GM08714 (cell line): Measurements from ENCODE around the gene GRK4.
"Not testable (repeated sequence)": the region's sequence is repeated elsewhere in the genome, so short reads cannot be mapped to it uniquely, and the experiment has no call there.

Source experiments
- H3K4me3 ChIP-seq: fragments of 200-500 bp; sonication (Bioruptor generic); 2 replicates; pipeline ENCODE4 v1.5.1; 2014; ENCODE audit warnings: mild to moderate bottlenecking, low read length, inconsistent platforms
- ZNF274 ChIP-seq: IDR thresholded peaks from 2 replicates; pipeline ENCODE4 v1.6.1; 2012; ENCODE audit warnings: mild to moderate bottlenecking, low read depth, low read length

Gene GRK4

DNA sequence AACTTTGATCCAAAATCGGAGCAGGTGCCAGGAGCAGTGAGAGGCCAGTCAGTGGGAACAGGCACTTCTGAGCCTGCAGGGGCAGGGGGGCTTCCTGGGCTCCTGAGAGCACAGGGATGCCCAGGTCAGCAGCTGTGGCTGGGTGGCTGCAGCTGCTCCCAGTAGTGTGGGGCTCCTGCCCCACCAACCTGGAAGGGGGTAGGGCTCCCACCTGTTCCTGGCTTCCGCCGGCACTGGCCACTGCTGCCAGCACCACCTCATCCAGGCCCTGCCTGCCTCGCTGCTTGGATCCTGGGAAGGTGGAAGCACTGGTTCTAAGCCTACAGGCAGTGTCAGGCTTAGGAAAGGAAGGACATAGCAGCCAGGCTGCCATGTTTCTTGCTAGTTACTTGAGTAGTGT, 18.6 kb downstream of the GRK4 start:
- no peak overlapping the region for H3K4me3 ChIP-seq
- TF ChIP-seq ZNF274: no peak

DNA sequence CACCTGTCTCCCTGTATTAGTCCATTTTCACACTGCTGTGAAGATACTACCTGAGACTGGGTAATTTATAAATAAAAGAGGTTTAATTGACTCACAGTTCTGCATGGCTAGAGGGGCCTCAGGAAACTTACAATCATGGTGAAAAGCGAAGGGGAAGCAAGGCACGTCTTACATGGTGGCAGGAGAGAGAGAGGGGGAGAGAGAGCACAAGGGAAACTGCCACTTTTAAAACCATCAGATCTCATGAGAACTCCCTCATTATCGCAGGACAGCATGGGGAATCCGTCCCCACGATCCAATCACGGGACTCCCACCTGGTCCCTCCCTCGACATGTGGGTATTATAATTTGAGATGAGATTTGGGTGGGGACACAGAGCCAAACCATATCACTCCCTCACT, 20.3 kb downstream of the GRK4 start:
- not testable (repeated sequence) for H3K4me3 ChIP-seq

DNA sequence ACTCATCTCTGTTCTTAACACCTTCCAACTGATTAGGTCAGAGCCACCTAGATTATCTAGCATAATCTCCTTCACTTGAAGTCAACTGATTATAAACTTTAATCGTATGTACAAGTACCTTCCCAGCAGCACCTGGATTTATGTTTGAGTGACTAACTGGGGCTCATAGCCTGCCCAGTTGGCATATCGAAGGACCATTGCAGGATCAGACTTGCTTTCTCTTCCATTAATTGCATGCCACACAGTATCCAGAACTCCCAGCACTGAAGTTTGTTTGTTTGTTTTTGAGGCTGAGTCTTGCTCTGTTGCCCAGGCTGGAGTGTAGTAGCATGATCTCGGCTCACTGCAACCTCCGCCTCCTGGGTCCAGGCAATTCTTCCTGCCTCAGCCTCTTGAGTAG, 27.9 kb downstream of the GRK4 start:
- H3K4me3 ChIP-seq: no peak overlapping the region
- no peak for TF ChIP-seq ZNF274

DNA sequence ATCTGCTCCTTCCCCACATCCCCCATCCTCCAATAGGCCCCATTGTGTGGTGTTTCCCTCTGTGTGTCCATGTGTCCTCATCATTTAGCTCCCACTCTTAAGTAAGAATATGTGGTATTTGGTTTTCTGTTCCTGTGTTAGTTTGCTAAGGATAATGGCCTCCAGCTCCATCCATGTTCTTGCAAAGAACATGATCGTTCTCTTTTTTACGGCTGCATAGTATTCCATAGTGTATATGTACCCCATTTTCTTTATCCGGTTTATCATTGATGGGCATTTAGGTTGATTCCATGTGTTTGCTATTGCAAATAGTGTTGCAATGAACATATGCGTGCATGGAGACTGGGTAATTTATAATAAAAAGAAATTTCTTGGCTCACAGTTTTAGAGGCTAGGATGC, 31.5 kb downstream of the GRK4 start:
- no peak for TF ChIP-seq ZNF274
- H3K4me3 ChIP-seq: no peak overlapping the region

DNA sequence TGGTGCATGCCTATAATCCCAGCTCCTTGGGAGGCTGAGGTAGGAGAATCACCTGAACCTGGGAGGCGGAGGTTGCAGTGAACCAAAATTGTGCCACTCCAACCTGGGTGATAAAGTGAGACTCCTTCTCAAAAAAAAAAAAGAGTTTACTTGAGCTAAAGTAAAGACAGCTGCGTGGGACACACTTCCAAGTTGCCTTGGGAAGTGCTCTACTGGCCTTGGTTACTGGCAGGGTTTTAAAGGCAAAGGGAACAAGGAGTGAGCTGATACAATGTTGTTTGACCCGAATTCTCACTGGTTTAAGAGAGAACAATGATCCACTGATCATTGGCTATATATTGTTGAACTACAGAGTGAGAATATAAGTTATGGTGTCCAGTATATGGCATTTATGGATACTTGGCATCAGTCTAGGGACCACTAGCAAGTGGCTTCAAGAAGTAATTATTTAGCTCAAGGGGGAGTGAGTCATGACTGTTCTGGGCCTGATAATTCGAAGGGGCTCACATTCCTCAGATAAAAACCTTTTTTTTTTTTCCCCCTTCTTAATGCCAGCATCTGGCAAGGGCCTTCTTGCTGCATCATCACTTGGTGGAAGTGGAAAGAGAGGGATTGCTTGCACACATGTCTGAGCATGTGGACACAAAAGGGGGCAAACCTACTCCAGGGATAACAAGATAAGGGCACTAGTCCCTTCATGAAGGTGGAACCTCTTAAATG, 32.3 kb downstream of the GRK4 start:
- no peak for TF ChIP-seq ZNF274
- H3K4me3 ChIP-seq: no peak overlapping the region

DNA sequence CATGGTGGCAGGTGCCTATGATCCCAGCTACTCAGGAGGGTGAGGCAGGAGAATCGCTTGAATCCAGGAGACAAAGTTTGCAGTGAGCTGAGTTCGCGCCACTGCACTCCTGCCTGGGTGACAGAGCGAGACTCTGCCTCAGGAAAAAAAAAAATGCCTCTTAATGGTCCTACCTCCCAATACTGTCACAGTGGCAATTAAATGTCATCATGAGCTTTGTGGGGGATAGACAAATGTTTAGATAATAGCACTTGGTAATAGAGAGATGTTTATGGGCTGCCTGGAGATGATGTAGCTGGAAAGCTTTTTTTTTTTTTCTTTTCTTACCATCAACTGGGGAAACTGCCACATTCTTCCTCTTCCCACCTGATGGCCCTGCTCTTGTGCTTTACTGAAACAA, 33.0 kb downstream of the GRK4 start:
- TF ChIP-seq ZNF274: no peak
- no peak overlapping the region for H3K4me3 ChIP-seq

DNA sequence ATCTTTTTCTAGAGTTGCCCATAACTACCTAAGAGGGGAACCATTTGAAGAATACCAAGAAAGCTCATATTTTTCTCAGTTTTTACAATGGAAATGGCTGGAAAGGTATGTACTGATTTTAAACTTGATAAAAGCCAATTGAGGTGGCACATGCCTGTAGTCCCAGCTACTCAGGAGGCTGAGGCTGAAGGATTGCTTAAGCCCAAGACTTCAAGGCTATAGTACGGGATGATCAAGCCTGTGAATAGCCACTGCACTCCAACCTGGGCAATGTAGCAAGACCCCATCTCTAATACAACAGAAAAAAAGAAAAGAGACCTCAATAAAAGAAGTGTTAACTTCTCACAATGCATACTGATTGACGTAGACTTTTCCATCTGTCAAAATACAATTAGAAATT, 44.4 kb downstream of the GRK4 start:
- TF ChIP-seq ZNF274: no peak
- H3K4me3 ChIP-seq: no peak overlapping the region

DNA sequence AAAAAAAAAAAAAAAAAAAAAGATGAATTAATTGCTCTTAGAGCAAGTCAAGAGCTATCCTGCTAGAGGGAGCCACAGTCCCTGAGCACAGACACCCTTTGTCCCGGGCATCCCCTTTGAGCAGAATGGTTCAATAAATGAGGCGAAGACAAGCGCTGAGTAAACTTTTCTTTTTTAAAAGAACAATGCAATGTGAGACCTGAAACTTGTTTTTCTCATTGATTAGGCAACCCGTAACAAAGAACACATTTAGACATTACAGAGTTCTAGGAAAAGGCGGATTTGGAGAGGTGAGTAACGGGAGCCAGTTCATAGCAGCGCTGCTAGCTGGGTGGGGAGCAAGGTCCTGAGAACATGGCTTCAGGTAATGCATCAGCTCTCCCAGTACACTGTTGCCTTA, 46.1 kb downstream of the GRK4 start:
- H3K4me3 ChIP-seq: no peak overlapping the region
- TF ChIP-seq ZNF274: no peak

DNA sequence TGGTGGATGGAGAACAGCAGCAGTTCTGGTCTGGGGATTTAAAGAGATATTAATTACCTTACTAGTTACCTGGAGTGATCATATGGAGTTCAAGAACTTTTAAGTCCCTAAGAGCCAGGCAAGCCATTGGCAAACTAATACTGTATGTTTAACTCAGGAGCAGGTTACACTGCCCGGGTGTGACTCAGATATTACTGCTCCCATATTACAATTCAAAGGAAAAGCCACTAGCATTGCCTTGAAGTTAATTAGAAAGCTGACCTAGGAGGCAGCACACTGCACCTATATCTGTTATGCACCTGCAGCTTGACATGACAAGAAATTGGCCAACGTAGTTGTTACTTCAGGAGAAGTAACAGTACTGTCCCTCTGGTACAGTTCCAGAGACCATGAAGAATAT, 47.2 kb downstream of the GRK4 start:
- H3K4me3 ChIP-seq: no peak overlapping the region
- TF ChIP-seq ZNF274: no peak

DNA sequence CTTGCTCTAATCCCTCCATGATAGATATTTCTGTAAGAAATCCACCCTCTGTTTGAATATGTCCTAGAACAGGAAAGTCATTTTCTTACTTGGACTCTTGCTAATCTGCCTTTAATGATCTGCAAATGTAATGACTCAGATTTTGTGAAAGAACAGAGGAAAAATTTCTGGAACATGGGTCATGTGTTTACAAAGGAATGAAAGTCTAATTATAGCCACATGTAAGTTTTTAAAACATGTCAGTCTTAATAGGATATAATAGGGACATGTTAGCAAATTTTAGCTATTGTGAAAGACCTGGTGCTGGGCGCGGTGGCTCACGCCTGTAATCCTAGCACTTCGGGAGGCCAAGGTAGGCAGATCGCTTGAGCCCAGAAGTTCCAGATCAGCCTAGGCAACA, 47.6 kb downstream of the GRK4 start:
- TF ChIP-seq ZNF274: no peak
- no peak overlapping the region for H3K4me3 ChIP-seq

DNA sequence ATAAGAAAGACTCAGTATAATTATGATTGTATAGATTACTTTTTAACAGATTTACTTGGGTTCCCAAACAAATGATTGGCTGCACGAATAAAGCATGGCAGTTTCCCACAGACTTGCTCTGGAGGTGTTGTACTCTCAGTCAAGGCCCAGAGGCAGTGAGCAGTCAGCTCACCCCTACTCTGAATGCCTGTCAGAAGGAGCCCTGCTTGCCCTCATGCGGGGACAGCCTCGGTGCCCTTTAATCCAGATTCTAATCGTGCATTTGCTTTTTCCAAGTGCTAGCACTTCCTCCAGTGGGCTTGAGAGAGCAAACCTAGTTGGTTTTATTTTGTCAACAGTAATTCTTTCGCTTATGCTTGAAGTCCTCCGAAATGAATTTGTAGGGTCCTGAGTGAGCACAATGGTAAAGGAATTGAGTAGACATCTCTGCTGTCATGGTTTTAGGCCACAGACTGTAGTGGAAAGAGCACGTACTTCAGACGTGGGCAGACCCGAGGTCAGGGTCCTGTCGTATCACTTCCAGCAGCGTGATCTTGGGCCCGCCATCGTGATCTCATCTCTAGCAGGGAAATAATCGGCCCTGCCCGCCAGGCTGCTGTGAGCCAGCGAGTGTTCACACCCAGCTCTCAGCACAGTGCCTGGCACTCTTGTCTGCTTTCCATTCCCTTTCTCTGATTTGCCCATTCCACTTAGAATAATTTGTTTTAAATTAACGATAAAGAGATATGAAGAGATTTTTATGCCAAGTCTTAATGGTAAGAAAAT, 48.3 kb downstream of the GRK4 start:
- no peak overlapping the region for H3K4me3 ChIP-seq
- TF ChIP-seq ZNF274: no peak

DNA sequence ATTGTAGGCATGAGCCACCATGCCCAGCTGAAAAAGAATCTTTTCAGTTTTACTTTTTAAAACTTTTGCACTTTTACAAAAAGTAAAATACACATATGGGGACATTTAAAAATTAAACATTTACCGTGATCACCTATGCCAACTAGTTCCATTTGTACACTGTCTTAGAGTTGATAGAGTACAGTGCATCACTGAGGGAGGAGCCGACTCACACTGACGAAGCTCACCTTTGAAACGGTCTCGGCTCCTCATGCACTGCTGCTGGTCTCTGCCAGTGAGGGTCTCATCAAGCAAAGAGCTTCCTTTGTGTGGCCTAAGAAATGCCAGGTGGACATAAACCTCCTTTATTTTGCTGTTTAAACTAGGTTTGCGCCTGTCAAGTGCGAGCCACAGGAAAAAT, 50.0 kb downstream of the GRK4 start:
- TF ChIP-seq ZNF274: no peak
- no peak overlapping the region for H3K4me3 ChIP-seq

DNA sequence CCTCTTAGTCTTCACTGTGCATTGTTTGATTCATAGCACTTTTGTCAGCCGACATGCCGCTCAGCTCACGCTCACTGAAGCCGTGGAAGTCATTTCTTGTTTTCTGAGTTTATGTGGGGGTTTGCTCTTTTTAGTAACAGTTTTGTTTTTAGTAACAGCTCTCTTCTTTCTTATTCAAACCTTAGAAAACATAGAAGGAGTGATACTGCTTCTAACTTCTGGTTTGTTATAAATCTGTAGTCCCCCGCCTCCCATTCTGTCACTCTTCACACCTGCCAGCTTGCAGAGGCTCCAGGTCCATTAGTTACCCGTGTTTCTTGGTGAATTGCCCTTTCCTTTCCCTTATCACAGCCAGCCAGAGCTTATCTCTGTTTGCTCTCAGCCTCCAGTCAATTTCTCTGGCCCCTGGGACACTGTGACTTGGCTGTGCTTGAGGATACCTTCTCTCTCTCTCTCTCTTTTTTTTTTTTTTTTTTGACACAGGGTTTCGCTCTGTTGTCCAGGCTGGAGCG, 50.5 kb downstream of the GRK4 start:
- no peak overlapping the region for H3K4me3 ChIP-seq
- no peak for TF ChIP-seq ZNF274

DNA sequence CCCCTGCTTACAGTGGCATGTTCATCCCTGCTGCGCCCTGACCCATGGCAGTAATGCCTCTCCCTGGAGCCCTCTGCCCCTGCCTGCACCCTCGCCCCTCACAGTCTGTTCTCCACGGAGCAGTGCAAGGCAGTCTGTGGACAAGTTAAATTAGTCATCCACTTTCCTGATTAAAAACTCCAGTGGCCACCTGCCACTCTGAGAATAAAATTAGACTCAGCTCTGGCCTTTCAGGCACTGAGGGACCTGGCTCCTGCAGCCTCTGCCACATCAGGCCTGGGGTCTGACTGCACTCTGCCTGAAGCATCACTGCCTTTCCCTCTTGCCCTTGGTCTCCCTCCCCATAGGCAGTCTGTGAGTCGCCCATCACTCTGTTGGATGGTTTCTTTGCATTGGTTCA, 53.6 kb downstream of the GRK4 start:
- H3K4me3 ChIP-seq: no peak overlapping the region
- TF ChIP-seq ZNF274: no peak

DNA sequence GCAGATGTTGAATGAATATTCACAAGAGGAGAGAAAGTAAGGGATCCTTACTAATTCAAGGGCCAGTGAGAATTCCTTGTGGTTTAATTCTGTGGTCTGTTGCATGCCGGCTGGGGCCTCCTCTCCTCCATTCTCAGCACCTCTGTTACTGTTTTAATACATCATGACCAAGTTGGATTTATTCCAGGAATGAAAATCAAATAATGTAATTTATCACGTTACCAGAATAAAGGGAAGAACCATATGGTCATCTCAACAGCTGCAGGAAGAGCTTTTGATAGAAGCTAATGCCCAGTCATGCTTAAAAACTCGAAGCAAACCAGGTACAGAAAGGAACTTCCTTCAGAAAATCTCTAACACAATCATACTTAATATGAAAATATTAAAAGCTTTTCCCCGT, 54.1 kb downstream of the GRK4 start:
- no peak for TF ChIP-seq ZNF274

DNA sequence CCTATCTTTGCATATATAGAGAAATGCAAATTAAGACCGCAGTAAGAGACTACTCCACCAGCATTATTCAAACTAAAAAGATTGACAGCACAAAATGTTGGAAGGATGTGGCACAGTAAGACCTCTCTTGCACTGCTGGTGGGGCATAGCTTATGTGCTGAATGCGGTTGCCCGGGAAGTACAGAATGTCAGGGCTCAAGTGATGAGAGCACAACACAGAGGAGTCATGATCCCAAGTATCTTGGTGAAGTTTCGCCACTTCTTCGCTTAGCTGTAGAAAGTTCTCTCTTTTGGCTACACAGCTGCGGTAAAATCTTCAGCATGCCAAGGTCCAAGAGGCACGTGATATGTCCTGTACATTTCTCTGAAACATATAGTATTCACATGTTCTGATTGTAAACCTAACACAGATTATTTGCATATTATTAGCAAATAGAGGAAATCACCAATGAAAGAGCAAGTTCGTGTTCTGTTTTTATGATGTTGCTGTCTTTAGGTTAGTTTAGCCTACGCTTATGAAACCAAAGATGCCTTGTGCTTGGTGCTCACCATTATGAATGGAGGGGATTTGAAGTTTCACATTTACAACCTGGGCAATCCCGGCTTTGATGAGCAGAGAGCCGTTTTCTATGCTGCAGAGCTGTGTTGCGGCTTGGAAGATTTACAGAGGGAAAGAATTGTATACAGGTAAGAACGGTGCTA, 55.9 kb downstream of the GRK4 start:
- no peak for TF ChIP-seq ZNF274
- no peak overlapping the region for H3K4me3 ChIP-seq

More for the DNA sequence above, 54.1 kb downstream of the GRK4 start:
- H3K4me3 ChIP-seq: no peak overlapping the region
